ENCODE data around the gene PCDH9.

The PCDH9 gene

DNA sequence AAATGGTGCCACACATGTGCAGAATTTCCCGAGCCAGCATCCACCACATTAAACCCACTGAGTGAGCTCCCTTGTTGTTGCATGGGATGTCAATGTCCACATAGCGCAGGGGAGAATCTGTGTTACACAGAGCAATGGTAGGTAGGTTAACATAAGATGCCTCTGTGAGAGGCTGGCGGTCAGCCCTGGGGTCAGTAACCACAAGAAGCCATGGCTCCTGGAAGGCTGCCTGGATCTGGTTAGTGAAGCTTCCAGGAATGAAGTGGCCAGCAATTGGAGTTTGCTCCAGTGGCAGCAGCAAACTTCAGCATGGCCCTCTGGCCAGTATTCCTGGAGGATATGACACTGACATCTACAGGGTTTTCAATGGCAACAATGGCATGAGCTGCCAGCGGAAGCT lies 37.0 kb upstream of the PCDH9 start:
- TF ChIP-seq, protein P1, sequence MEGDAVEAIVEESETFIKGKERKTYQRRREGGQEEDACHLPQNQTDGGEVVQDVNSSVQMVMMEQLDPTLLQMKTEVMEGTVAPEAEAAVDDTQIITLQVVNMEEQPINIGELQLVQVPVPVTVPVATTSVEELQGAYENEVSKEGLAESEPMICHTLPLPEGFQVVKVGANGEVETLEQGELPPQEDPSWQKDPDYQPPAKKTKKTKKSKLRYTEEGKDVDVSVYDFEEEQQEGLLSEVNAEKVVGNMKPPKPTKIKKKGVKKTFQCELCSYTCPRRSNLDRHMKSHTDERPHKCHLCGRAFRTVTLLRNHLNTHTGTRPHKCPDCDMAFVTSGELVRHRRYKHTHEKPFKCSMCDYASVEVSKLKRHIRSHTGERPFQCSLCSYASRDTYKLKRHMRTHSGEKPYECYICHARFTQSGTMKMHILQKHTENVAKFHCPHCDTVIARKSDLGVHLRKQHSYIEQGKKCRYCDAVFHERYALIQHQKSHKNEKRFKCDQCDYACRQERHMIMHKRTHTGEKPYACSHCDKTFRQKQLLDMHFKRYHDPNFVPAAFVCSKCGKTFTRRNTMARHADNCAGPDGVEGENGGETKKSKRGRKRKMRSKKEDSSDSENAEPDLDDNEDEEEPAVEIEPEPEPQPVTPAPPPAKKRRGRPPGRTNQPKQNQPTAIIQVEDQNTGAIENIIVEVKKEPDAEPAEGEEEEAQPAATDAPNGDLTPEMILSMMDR (IDR thresholded peaks at IDR 0.05; ENCODE audit: low read depth, low read length, missing control alignments): no peak
- Histone ChIP-seq H3K36me3 (replicated peaks) (no peaks in the 10 kb centered on the region), H3K27ac (no peak overlapping the region), H3K27me3 (replicated peaks) (no peaks in the 10 kb centered on the region), H3K4me3 (ENCODE audit: low read depth, low read length) (no peak overlapping the region)
- DNase-seq: peak; percentile 14
- in situ Hi-C loops (cut with HindIII; ENCODE audit: low pct_ligation_motif_present, low sequenced_read_pairs): no loop called here

DNA sequence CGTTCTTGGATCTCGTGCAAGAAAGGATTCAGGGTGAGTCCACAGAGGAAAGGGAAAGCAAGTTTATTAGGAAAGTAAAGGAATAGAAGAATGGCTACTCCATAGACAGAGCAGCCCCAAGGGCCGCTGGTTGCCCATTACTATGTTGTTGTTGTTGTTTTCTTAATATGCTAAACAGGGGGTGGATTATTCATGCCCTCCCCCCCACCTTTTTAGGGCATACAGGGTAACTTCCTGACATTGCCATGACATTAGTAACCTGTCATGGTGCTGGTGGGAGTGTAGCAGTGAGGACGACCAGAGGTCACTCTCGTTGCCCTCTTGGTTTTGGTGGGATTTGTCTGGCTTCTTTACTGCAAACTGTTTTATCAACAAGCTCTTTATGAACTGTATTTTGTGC lies 29.1 kb upstream of the PCDH9 start:
- no peak for DNase-seq
- TF ChIP-seq, protein P1 (IDR thresholded peaks at IDR 0.05; ENCODE audit: low read depth, low read length, missing control alignments): no peak
- Histone ChIP-seq H3K36me3 (replicated peaks) (no peaks in the 10 kb centered on the region), H3K27ac (no peak overlapping the region), H3K4me3 (ENCODE audit: low read depth, low read length) (no peak overlapping the region), H3K27me3 (replicated peaks) (no peaks in the 10 kb centered on the region)
- in situ Hi-C loops (cut with HindIII; ENCODE audit: low pct_ligation_motif_present, low sequenced_read_pairs): no loop called here

DNA sequence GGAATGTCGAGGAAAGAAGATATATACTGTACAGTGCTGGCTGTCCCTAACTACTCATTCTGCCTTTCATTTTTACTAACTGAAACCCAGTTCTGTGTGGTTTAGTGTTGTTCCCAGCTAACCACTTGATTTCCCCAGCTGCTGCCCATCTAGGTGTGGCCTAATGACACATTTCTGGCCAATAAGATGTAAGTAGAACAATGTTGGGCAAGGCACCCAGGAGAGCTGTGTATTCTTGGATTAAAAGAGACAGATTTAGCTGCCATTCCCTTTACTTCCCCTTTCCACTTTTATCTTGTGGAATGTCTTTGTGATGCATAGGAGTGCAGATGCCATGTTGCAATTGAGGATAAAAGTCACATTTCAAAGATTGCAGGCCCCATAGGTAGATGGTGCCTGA lies 28.3 kb upstream of the PCDH9 start:
- Histone ChIP-seq H3K27ac (no peak overlapping the region), H3K27me3 (replicated peaks) (no peaks in the 10 kb centered on the region), H3K36me3 (replicated peaks) (no peaks in the 10 kb centered on the region), H3K4me3 (ENCODE audit: low read depth, low read length) (no peak overlapping the region)
- TF ChIP-seq, protein P1 (IDR thresholded peaks at IDR 0.05; ENCODE audit: low read depth, low read length, missing control alignments): no peak
- in situ Hi-C loops (cut with HindIII; ENCODE audit: low pct_ligation_motif_present, low sequenced_read_pairs): no loop called here
- no peak for DNase-seq

DNA sequence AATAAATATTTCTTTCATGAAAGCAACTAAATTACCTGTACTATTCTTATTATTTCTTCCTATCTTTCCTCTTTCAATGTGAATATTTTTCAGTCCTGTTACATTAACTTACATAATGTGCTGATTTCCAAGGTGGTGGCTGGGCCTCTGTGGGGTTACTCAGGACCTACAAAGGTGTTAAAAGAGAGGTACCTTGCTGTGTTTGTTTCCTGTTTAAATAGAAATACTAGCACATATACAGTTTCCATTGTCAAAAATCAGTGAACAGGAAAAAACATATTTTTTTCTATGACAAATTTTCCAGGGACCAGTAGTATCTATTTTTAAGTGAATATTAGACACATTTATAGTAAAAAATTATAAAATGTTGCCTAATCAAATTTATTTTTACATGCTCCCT lies 8.7 kb upstream of the PCDH9 start:
- Histone ChIP-seq H3K36me3 (replicated peaks) (no peaks in the 10 kb centered on the region), H3K27me3 (replicated peaks) (no peaks in the 10 kb centered on the region), H3K27ac (no peak overlapping the region), H3K4me3 (ENCODE audit: low read depth, low read length) (no peak overlapping the region)
- no peak for DNase-seq
- in situ Hi-C loops (cut with HindIII; ENCODE audit: low pct_ligation_motif_present, low sequenced_read_pairs): no loop called here
- TF ChIP-seq, protein P1 (IDR thresholded peaks at IDR 0.05; ENCODE audit: low read depth, low read length, missing control alignments): no peak

DNA sequence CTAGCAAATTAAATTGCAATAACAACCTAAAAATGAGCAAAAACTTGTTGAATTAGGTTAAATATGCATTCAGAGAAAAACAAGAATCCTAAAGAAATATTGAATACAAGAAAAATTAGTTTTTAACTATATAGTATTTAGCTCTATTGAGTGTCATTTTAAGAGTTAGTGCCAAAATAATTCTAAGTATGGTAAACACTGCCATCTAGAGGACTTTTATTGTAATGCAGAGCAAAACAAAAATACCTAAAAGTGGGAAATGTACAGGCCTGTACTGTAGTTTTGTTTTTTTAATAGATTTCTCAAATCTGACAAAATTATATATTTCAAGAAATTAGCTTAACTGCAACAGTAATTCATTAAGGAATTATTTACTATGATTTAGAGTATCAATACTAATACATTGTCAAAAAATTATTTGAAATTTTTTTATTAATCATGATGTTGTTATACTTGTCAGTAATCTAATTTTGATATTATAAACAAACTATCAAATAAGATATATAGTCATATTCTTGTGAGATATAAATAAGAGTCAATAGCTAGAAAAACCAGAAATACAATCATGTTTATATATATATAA lies 8.2 kb upstream of the PCDH9 start:
- TF ChIP-seq, protein P1 (IDR thresholded peaks at IDR 0.05; ENCODE audit: low read depth, low read length, missing control alignments): peak; percentile 21
- no peak for DNase-seq
- Histone ChIP-seq H3K4me3 (ENCODE audit: low read depth, low read length) (no peak overlapping the region), H3K27ac (no peak overlapping the region), H3K36me3 (replicated peaks) (no peaks in the 10 kb centered on the region), H3K27me3 (replicated peaks) (no peaks in the 10 kb centered on the region)
- in situ Hi-C loops (cut with HindIII; ENCODE audit: low pct_ligation_motif_present, low sequenced_read_pairs): no loop called here

DNA sequence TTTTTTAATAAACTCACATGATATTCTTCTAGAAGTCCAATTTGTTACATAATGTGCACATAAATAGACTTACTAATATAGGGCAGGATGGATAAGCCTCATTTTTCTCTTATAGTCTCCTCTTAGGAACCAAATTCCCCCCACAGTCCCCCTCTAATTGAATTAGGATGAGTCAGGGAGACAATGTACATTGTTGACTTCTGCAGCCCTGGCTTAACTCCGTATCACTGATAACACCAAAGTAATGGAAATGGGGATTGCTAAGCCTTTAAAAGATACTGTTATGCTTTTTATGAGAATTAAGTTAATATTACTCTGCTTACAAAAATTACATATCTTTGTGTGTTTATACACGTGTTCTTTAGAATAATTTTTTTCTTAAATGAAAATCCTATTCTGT lies 5.1 kb upstream of the PCDH9 start:
- Histone ChIP-seq H3K27ac (no peak overlapping the region), H3K27me3 (replicated peaks) (no peaks in the 10 kb centered on the region), H3K4me3 (ENCODE audit: low read depth, low read length) (no peak overlapping the region), H3K36me3 (replicated peaks) (no peaks in the 10 kb centered on the region)
- no peak for DNase-seq
- TF ChIP-seq, protein P1 (IDR thresholded peaks at IDR 0.05; ENCODE audit: low read depth, low read length, missing control alignments): no peak
- in situ Hi-C loops (cut with HindIII; ENCODE audit: low pct_ligation_motif_present, low sequenced_read_pairs): no loop called here

Measured in brain microvascular endothelial cell (primary cell).